T-helper 22 cell (primary cell): Measurements from ENCODE around the gene FBRSL1.

ENCODE experiments used
- DNase-seq: peaks from one replicate; pipeline ENCODE4 v3.0.0-alpha.2; 2020; ENCODE audit warnings: low read depth

FBRSL1 gene

DNA sequence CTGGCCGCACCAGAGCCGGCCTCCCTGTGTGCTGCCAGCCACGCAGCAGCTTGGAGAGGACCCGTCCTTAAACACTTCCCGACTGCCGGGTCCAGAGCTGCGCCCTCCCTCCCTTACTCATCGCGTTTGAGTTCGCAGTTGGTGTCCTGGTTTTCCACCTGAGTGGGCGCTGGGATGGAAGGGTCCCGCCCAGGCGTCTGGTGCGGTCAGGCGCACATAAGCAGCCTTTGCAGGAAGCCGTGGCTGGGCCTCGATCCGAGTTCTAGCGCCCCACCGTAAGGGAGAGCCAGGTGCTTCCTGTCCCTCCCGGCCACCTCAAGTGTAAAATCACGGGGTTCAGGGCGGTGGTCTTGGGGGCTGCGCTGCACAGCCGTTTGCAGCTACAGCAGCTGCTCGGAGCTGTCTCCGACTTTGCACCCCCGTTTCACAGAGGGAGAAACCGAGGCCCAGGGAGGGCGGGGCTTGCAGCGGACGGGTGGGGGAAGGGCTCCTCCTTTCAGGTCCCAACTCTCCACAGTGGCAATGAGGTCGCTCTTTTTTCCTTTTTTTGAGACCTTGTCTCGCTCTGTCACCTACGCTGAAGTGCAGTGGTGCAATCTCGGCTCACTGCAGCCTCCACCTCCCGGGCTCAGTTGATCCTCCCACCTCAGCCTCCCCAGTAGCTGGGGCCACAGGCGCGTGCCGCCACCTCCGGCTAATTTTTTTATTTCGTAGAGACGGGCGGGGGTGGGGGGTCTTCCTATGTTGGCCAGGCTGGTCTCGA, 69.1 kb downstream of the FBRSL1 start:
- no peak for DNase-seq

DNA sequence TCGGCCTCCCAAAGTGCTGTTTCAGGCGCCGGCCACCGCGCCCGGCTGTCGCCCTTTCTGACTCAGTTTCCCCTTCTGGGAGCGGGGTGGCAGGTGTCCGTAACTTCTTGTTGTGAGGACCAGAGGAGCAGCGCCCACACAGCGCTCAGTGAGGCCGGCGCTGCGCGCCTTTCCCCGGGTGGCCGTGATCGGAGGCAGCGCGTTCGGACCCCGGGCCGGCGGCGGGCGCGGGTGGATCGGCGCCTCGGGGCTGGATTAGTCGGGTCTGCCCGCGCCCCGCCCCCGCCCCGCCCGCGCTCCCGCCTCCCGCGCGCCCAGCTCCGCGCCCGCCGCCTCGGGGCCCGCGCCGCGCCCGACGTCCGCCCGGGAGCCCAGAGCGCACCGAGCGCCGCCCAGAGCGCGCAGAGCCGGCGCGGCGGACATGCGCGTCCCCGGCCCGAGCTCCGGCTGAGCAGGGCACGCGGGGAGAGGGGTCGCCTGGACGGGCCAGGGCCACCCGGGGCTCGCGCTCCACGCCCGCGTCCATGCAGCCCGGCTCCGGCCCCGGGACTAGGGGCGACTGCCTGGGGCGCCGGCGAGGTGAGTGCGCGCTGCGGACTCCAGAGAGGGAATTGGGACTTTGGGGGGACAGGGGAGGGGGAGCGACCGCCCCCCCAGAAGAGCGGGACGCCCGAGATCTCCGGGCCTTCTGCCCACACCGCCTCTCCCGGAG, 69.9 kb downstream of the FBRSL1 start:
- DNase-seq = no peak

DNA sequence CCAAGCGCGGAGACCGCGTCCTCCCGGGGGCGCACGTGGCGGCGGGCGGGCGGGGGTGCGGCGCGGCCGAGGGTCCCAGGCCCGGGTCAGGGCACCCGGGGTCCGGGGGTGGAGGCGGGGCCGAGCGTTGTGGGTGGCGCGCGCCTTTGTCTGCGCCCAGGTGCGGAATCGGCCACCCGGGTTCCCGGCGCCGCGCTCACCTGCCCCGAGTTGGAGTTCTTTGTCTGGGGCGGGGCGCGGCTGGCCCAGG, 70.3 kb downstream of the FBRSL1 start:
- DNase-seq = no peak

DNA sequence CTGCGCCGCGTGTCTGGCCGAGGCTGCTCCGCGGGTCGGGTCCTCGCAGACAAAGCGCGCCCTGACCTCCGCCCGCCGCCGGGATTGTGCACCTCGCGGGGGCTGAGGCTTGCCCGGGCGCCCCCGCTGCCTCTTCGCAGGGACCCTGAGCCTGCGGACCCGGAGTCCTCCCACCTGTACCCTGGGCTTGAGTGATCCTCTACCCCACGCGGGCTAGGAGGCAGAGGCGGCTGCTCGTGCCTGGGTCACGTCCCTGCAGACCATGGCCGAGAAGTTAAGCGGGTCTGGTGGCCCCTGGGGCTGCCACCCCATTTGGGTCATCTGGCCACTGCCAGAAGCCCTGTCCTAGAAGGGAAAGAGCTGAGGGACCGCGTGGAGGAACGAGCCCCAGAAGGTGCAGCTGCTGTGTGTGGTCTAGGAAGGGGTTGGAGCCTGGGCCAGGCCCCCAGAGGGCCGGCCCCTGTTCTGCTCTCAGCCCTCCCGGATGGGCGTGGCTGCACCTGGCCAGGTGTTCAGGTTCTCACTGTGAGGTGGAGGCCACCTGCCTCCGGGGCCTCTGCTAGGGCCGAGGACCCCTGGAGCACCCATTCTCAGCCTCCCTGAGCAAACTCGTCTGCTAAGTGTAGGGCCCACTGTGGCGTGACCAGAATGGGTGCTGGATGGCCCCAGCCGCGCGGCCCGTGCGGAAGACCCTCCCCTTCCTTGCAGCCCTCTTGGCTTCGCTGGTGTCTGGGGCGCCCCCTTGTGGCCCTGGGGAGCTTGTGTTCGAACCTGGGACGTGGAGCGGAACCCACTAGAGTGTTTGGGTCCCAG, 70.9 kb downstream of the FBRSL1 start:
- DNase-seq = peak; percentile 36
